HG03097 (cell line): ENCODE data around the gene KCND1.

Experiments
- ATAC-seq: cut with Tn5 transposase; IDR thresholded peaks from one replicate; pipeline ENCODE4 v1.9.1; 2021; ENCODE audit not compliant: unreplicated experiment, low FRiP score

The KCND1 gene

DNA sequence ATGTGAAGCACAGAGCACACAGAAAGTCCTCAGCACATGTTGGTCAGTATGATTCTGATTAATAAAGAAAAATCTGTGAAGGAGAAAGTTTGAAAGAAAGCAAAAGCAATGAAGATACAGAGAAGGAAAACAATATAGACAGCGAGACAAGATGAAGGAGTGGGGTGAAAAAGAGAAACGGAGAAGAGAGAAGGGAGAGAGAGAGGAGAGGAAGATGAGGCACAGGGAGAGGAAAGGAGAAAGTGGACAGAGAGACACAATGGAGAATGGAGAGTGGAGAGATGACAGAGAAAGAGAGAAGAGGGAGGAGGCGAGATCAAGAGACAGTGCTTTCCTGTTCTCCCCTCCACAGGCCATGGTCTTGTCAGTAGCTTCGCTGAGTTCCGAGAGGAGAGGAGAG lies 3.9 kb upstream of the KCND1 start:
- no peak for ATAC-seq

DNA sequence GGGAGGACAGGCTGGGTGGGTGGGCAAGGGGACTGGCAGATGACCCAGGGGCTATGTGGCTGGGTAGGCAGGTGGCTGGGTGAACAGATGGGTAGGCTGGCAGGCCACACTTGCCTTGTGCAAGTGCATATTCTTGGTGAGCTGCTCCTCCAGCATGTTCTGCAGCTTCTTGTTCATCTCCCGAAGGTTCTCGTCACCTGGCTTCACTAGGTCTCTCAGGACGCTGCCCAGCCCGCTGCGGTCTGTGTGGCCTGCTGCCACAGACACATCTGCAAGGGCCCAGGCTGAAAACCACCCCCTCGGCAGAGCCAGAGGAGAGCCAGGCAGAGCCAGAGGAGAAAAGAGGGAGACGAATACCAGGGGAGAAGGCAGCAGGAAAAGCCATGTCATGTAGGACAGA lies 3.4 kb upstream of the KCND1 start:
- ATAC-seq, result no peak

DNA sequence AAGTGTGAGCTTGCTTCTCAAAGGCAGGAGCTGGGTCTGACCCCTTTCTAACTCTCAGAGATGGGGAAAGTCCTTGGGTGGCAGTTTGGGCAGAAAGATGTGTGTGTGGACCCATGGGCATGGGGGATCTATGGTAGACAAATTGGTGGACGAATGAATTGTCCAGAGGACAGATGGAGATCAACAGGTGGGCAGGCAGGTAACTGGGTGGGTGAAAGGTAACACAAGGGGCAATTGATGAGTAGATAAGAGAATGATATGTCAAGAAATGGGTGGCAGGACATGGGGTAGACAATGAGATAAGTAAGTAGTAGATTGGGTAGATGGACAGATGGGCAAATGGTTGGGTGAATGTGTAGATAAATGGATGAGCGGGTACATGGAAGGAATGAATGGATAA lies 2.9 kb upstream of the KCND1 start:
- ATAC-seq, result no peak

DNA sequence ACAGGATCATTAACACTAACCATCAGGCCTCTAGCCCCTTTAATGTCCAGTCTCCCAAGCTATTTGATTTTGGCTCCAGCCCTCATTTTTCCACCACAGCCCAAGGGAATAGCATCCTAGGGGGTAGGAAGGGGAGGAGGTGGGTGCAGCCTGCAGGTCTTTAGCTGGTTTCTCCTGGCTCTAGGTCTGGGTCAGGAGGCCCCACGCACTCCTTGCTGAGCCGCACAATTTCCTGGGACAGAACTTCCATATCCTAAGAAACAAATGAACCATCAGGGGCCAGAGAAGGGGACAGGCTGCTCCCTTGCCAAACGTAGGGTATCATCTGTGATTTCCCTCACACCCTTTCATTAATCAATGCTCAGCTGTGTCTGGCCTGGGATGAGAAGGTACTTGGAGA lies 2.4 kb upstream of the KCND1 start:
- ATAC-seq, result no peak

DNA sequence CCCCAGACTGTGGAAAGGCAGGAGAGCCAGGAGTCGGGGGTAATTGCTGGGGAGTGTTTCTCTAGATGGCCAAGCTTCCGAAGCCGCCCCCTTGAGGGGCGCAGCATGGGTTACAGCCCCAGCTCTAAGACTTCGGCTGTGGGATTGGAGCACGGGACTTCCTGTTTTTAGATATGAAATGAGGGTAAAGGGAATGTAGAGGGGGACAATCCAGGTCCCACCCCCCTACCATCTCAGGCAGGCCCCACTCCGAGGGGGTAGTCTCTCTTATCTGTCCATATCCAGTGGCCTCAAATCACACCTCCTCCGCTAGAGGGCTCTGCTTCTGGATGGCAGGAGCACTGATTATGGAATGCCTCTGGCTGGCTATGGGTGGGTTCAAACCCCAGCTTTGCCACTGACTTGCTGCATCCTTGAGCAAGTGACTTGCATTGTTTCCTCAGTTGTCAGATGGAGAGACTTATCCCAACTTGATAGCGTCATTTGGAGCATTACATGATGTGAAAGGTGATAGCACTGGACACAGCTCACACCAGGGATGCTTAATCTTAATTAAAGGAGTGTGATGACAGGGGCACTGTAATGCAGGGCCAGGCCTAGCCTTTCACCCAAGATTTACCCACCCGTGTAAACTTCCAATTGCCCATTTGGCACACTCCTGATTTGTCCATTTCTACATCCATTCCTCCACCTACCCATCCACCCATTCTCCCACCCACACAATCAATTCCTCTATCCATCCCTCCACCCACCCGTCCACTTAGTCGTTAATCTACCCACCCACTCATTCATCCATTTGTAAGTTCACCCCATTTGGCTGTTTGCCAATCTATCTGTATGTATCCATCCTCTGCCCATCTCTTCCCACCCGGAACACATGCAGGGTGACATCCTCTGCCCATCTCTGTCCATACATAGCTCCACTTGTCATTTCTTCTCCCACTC lies 848 bp upstream of the KCND1 start:
- ATAC-seq, result no peak

DNA sequence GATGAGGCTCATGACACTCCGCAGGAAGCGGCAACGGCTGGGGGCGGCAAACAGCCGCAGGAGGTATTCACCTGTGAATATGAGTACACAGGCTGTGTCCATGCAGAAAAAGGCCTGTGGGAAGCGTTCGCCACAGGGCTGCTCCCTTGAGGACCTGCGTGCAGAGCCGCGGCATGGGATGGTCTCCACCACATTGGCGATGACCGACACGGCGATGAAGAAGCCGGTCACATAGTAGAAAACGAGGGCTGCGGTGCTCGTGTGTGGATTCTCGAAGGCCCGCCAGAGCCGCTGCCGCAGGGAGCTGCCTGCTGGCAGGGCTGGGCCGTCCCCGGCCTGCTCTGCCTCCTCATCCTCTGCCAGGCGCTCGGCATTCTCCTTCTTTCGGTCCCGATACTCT lies 2.2 kb downstream of the KCND1 start:
- ATAC-seq, result no peak

DNA sequence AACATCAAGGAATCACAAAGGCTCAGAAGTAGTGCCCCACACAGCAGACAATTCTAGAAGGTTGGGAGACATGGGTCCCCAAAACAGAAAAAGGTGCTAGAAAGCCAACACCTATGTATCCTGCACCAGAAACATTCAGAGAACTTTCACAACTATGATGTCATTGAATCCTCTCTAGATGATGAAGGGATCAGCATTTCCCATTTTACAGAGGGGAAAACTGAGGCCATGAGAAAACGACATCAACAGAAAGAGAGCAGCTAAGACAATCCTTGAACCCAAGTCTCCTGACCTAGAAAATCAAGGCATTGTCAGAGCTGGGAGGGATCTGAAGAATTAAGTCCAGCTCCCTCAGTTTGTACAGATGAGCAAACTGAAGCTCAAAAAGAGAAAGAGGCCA lies 3.3 kb downstream of the KCND1 start:
- no peak for ATAC-seq

DNA sequence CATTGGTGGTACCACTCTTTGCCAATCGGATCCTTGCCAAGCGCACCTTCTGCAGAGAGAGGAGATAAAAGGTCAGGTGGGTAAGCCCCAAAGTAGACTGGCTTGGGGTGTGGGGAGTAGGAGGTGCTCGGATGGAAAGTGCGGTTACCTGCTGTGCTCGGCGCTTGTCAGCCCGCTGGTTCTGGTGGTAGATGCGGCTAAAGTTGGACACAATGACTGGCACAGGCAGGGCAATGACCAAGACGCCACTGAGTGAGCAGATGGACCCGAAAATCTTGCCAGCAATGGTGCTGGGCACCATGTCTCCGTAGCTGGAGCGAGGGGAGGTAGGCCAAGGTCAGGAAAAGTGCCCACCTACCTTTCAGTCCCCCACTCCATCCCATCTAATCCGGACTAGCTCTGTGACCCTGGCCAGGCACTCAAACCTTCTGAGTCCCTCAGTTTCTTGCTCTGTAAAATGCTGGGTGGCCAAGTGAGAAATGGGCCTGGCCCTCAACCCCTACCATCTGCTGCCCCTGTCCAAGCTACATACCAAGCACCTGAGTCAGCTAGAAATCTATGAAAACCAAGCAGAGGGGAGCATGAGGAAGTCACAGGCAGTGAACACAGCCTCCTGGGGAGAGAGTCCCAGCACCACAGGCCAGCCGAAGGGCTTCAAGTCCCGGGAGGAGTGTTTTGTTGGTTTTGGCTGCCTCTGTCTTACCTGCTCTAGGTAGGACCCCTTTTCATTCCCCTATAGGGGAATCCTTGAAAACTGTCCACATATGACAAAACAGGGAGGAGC lies 4.7 kb downstream of the KCND1 start:
- no peak for ATAC-seq

DNA sequence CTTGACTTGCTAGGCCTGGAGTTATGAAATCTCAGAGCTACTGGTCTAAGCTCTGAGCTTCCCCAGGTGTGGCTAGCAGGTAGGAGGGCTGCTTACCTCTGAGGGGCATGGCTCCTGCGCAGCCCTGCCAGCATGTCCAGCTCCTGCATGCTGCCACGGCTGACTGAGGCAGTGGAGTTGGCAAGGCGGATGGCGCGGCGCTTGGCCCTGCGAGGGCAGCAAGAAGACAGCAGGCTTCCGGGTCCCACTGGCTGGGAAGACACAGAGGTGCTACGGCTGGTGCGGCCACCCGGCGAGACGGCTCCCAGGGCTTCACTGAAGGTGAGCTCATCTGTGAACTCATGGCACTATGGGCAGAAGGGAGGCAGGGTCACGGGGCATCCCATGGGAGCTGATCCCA lies 5.7 kb downstream of the KCND1 start:
- no peak for ATAC-seq

DNA sequence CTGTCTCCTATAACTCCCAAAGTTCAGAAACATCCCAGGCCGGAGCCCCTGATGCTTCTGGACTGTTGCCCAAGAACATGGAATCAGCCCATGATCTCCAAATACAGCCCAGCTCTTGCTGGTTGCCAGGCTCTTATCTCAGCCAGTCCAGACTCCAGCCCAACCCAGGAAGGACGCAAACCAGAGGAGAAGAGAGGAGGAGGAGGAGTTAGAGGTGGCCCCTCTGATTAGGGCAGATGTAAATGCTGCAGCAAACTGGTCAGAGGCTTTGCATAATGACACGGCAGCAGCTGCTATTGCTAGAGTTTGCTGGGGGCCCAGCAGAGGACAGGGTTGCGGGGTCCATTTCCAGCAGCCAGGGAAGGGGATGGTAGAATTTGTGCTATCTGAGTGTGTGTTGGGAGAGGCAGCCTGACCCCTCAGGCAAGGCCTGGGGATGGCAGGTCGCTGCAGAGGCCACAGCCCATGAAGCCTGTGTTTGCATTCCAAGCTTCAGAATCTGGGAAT lies 10.0 kb downstream of the KCND1 start:
- ATAC-seq, result no peak

DNA sequence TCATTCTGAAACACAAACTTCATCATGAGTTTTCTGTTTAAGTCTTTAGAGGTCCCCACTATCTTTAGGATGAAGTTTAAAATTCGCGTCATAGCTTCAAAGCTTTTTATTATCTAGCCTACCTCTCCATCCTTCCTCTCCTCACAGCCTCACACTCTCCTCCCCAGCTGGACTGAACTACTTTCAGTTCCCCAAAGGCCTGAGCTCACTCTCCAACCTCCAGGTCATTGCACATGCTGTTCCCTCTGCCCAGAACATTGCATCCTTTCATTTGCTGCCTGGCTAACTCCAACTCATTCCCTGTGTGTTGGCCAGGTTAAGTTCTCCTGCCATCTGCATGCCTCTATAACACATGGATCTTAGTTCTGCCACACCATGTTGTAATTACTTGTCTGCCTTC lies 11.4 kb downstream of the KCND1 start:
- ATAC-seq, result no peak

DNA sequence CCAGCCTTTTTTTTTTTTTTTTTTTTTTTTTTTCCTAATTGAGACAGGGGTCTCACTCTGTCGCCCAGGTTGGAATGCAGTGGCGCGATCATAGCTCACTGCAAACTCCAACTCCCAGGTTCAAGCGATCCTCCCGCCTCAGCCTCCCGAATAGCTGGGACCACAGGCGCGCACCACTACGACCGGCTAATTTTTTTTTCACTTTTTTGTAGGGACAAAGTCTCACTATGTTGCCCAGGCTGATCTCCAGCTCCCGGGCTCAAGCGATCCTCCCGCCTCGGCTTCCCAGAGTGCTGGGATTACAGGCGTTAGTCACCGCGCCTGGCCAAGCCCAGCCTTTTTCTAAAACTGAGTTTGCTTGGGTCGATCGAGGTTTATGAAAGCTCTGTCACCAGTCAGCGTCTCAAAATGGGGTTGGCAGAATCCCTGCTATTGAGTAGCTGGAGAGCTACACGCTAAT lies 13.0 kb downstream of the KCND1 start:
- ATAC-seq, result no peak

DNA sequence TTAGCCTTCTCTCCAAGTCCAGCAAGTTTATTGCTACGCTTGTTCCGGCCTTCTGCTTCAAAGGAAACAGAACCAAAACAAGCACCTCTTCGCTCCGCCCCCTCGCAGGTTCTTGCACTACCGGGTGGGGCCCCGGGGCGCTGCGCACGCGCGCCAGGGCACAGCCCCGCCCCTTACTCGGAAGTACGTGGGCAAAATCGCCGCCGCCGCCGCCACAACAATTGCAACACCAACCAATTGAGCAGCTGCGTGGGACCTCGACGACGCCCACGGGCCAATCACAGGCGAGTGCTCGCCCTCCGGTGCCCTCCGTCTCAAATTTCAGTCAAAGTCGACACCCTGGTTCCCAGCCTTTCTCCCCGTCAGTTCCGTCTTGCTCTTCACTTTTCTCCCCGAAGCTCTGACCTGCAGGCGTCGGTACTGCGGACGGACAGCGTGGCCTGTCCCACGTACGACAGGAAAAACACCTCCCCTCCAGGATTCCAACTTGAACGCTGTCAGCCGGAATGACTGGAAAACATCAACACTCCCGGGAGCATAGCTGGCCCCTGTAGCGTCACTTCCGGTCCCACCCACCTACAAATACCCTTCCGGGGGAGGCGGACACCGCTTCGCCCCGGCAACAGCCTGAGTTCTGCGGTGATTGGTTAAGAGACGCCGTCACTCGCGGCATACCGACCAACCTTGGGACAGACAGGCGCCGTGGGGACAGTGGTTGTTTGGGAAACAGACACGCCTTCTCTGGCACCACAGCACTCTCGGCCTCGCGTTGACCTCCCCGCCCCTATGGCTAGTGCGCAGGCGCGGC lies 13.6 kb downstream of the KCND1 start:
- ATAC-seq, result peak; percentile 82

DNA sequence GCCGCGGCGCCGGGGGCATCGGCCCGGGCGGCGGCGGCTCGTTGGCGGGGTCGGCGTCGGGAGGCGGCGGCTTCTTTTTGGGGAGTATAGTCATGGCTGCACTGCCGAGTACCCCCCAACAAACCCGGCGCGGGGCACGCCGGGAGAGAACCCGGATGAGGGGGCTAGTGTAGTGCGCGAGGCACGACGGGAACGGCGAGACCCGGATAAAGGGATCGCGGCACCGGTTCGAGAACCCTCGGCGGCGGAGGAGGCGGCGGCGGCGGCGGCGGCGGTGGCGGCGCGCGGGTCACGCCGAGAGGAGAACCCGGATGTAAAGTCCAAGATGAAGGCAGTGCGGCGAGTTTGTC lies 14.2 kb downstream of the KCND1 start, which contains the start of gene OTUD5:
Gene OTUD5, minus strand, starts transcription at position 131 of the 350 bp plus-strand sequence. Its CDS starts 37 bp downstream, at position 94.
- ATAC-seq, result peak; percentile 31

DNA sequence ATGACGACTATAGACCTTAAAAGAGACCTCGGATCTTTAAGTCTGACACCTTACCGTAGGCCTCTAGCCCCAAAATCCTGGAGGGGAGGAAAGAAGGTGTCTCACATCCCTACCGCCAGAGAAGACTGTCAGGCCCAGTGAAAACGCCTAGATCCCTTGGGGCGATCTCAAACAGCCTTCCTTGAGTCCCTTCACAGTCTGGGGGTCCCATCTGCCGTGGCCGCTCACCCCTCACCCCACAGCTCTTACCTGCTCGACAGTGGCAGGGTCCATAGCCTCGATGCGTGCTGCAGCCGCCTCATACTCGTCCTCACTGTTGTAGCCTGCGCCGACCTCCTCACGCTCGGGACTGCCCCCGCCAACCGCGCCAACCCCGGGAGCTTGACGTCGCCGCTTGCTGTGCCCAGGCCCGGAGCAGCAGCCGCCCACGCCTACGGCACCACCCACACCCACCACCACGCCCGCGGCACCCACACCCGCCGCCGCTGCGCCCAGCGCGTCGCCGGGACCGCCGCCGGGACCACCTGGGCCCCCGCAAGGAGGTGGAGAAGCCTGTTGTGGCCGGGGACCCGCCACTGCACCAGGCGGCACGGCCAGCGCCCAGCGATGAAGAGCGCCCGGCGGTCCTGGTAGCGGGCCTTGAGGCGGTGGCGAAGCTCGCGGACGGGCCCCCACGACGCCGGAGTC lies 14.8 kb downstream of the KCND1 start:
- ATAC-seq, result peak; percentile 4

DNA sequence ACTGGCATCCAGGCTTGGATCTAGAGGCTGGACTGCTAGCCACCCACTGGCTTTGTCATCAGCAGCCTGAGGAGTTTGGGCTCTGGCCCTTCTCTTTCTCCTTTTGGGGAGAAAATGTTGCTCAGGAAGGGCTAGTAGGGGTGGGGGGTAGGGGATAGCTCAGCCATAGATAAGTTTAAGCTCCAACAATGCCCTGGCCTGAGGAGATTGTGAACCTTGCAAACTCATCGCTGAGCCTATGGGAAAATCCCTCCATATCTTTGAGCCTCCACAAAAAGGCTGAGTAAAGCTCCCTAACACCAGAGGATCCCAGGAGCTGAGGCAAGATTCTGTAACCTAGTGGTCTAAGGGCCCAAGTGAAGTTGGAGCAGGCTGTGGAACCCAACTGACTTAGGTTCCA lies 23.1 kb downstream of the KCND1 start:
- no peak for ATAC-seq

DNA sequence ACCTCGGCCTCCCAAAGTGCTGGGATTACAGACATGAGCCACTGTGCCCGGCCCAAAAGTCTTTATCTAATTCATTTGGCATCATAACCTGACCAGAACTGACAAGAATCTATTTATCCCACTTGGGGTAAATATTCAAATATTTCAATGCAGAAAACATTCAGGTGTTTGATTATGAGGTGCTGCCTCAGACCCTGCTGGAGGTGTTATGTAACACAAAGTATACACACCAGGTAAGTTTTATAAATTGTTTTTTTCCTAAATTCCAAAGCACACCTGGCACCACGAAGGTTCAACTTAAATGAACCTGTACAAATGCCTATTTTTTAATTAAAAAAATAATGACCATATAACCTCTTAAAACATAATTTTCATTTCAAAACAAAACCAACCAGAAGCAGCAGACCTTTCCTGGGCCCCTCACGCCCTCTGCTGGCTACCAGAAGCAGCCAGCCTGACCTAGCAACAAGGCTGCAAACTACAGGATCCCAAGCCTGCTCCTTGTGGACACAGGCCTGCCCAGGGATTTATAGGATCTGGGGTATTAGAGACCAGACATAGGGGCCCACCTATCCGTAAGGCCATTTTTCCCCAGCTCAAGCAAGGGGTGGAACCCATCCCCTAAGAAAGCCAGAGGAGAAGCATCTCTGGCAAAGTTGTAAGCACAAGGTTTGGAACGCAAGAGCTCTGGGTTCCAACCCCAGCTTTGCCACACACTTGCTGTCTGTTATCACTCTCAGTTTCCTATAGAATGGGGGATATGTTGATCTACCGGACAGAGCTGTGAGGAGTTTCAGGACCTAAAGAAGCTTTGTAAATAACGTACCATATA lies 25.9 kb downstream of the KCND1 start:
- ATAC-seq, result no peak

DNA sequence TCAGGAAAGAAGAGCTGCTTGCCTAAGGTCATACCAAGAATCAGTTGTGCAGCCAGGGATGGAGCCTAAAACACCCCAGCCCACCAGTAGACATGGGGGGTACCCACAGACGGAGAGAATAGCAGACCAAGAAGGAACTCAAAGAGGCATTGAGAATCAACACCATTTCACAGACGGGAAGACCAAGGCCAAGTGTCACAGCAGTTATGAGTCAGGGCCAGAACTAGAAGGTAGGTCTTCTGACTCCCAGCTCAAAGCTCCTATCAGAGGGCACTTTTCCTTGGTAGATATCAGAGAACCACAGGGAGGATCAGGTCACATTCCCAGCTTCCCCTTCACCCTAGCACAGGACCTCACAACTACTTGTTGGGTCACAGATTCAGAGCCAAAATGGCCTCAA lies 28.7 kb downstream of the KCND1 start:
- no peak for ATAC-seq

DNA sequence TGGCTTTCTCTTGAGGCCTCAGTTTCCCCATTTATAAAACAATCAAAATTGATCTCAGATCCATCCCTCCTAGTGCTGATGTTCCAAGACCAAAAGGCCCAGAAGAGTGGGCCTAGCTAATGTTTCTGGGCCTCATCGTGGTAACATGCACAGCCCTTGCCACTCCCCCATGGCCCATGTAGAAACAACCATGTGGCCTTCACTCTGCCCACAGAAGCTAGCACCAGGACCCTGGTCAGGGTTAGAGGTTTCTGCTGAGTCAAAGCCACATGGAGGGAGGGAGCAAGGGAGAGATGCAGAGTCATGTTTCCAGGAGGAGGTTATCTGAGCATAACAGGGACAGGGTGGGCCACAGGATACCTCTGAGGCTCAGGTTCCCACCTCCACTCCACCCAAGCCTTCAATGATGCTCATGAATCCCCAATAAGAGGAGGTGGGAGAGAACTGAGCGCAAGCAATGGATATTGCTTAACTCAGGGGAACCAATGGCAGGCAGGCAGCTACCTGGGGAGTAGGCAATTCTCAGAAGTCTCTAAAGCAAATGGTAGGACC lies 31.2 kb downstream of the KCND1 start:
- ATAC-seq, result no peak
